ENCODE measurements around the gene SPAG16.

DNA sequence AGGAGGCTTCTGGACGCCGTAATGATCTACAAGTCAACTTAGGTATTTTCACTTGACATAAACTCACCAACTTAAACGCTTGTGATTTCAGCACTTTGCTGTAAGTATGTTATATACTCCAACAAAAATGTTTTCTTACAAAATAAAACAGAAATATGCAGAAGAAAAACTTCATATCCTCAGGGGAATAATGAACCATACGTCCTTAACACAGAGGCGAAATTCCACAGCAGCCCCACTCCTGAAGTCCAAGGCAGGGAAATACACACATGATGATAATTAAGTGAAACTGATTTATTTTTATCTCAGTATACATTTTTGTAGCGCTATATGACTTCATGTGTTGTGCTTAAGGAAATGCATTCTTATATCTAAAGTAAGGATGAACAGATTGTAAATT, 791.2 kb downstream of the SPAG16 start:
- TF ChIP-seq, protein P1, sequence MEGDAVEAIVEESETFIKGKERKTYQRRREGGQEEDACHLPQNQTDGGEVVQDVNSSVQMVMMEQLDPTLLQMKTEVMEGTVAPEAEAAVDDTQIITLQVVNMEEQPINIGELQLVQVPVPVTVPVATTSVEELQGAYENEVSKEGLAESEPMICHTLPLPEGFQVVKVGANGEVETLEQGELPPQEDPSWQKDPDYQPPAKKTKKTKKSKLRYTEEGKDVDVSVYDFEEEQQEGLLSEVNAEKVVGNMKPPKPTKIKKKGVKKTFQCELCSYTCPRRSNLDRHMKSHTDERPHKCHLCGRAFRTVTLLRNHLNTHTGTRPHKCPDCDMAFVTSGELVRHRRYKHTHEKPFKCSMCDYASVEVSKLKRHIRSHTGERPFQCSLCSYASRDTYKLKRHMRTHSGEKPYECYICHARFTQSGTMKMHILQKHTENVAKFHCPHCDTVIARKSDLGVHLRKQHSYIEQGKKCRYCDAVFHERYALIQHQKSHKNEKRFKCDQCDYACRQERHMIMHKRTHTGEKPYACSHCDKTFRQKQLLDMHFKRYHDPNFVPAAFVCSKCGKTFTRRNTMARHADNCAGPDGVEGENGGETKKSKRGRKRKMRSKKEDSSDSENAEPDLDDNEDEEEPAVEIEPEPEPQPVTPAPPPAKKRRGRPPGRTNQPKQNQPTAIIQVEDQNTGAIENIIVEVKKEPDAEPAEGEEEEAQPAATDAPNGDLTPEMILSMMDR (IDR thresholded peaks at IDR 0.05): no peak
- TF ChIP-seq POLR2A (IDR thresholded peaks at IDR 0.05): no peak
- no peak for TF ChIP-seq EP300 (IDR thresholded peaks at IDR 0.05)

All from tibial nerve (tissue), 4 donors.